GM23338 (cell line): Measurements from ENCODE around the gene GRN. TPM values are rescaled to one million over a fixed set of nuclear protein-coding genes. Genes with fewer than 3 reads are reported as not detected.

Source experiments
- ATAC-seq: fragments of 200-7000 bp; cut with Tn5 transposase; 3 replicates; pipeline ENCODE4 v1.9.1; 2020
- DNase-seq: peaks from one replicate; pipeline ENCODE4 v3.0.0-alpha.2; 2015; ENCODE audit warnings: low spot score
- H2AFZ ChIP-seq: fragments of 200-600 bp; sonication (generic); 2 replicates; pipeline ENCODE4 v1.8.0; 2016; ENCODE audit warnings: antibody characterized with exemption, mild to moderate bottlenecking, moderate library complexity
- H3F3A ChIP-seq: fragments of 200-600 bp; sonication (generic); replicated peaks from 2 replicates; pipeline ENCODE4 v1.8.0; 2017; ENCODE audit warnings: antibody characterized with exemption, mixed run types, low read depth
- H3K27ac ChIP-seq: fragments of 200-600 bp; sonication (generic); 2 replicates; pipeline ENCODE4 v1.6.1; 2016; ENCODE audit warnings: low read depth
- H3K27me3 ChIP-seq: fragments of 200-600 bp; sonication (generic); 2 replicates; pipeline ENCODE4 v1.8.0; 2016; ENCODE audit warnings: mild to moderate bottlenecking, mixed run types, moderate library complexity; ENCODE audit not compliant: insufficient read depth
- H3K36me3 ChIP-seq: fragments of 200-600 bp; sonication (generic); 2 replicates; pipeline ENCODE4 v1.8.0; 2016; ENCODE audit warnings: mild to moderate bottlenecking; ENCODE audit not compliant: insufficient read depth
- H3K4me1 ChIP-seq: fragments of 200-600 bp; sonication (generic); 2 replicates; pipeline ENCODE4 v1.8.0; 2016; ENCODE audit warnings: mild to moderate bottlenecking, moderate library complexity; ENCODE audit not compliant: insufficient read depth
- H3K4me2 ChIP-seq: fragments of 200-600 bp; sonication (generic); 2 replicates; pipeline ENCODE4 v1.7.1; 2017; ENCODE audit warnings: mixed run types
- H3K4me3 ChIP-seq: fragments of 200-600 bp; sonication (generic); 2 replicates; pipeline ENCODE4 v1.6.1; 2016; ENCODE audit warnings: mixed run types
- H3K79me2 ChIP-seq: fragments of 200-600 bp; sonication (generic); replicated peaks from 2 replicates; pipeline ENCODE4 v1.8.0; 2017; ENCODE audit warnings: mild to moderate bottlenecking; ENCODE audit not compliant: insufficient read depth
- H3K9me2 ChIP-seq: fragments of 200-600 bp; sonication (generic); 2 replicates; pipeline ENCODE4 v1.8.0; 2017; ENCODE audit not compliant: insufficient read depth
- H4K20me1 ChIP-seq: fragments of 200-600 bp; sonication (generic); replicated peaks from 2 replicates; pipeline ENCODE4 v1.8.0; 2017; ENCODE audit warnings: mild to moderate bottlenecking; ENCODE audit not compliant: insufficient read depth
- H3K27ac Mint-ChIP-seq: 2 replicates; pipeline ENCODE4 v1.8.0; 2020; ENCODE audit warnings: inconsistent platforms, mild to moderate bottlenecking, moderate library complexity, mixed read lengths
- H3K27me3 Mint-ChIP-seq: 3 replicates; pipeline ENCODE4 v1.8.0; 2022; ENCODE audit warnings: low read depth, mild to moderate bottlenecking, moderate library complexity, mixed read lengths, inconsistent platforms; ENCODE audit not compliant: insufficient read depth, poor library complexity
- H3K36me3 Mint-ChIP-seq: 3 replicates; pipeline ENCODE4 v1.8.0; 2021; ENCODE audit warnings: low read depth, mild to moderate bottlenecking, inconsistent platforms, moderate library complexity, mixed read lengths
- H3K4me1 Mint-ChIP-seq: 3 replicates; pipeline ENCODE4 v1.8.0; 2020; ENCODE audit warnings: mild to moderate bottlenecking, inconsistent platforms, mixed read lengths
- H3K4me3 Mint-ChIP-seq: 3 replicates; pipeline ENCODE4 v1.8.0; 2021; ENCODE audit warnings: moderate library complexity, mild to moderate bottlenecking, inconsistent platforms, mixed read lengths
- H3K9me3 Mint-ChIP-seq: 3 replicates; pipeline ENCODE4 v1.8.0; 2020; ENCODE audit warnings: moderate library complexity, mild to moderate bottlenecking, inconsistent platforms, mixed read lengths
- ETS1 ChIP-seq: IDR thresholded peaks from 2 replicates; pipeline ENCODE4 v1.6.1; 2016; ENCODE audit warnings: antibody characterized with exemption
- POLR2AphosphoS5 ChIP-seq: IDR thresholded peaks from 2 replicates; pipeline ENCODE4 v1.6.1; 2016; ENCODE audit warnings: antibody characterized with exemption, low read depth
- STAT1 ChIP-seq: IDR thresholded peaks from one replicate; pipeline ENCODE4 v1.6.1; 2016; ENCODE audit warnings: antibody characterized with exemption; ENCODE audit not compliant: unreplicated experiment
- ZNF114 ChIP-seq: fragments of 250-450 bp; sonication (Bioruptor Pico); IDR thresholded peaks from 2 replicates; pipeline ENCODE4 v1.5.0; 2020; ENCODE audit warnings: mild to moderate bottlenecking, moderate library complexity
- ZNF462 ChIP-seq: fragments of 250-450 bp; sonication (Bioruptor Pico); IDR thresholded peaks from 2 replicates; pipeline ENCODE4 v1.5.0; 2020; ENCODE audit warnings: mild to moderate bottlenecking, moderate library complexity
- polyA plus RNA-seq: library from polyadenylated mRNA; unstranded; fragments of >200 nt; fragmentation: Nextera tagmentation; extraction: Ambion mirVana; gene quantifications from 2 replicates; pipeline ENCODE4 v1.2.1, GENCODE V29; 2016
- total RNA-seq: library from RNA; depleted of rRNA; stranded (reverse); fragments of >200 nt; shearing (Covaris generic); gene quantifications from 2 replicates; pipeline ENCODE4 v1.2.3, GENCODE V29; 2014

GRN gene
- total and polyA plus RNA-seq, 2 experiments from 2014 or later, result 101 to 216 TPM

GRCh38 chr17:44367231-44367979 is 22.3 kb downstream of the GRN start:
- no peak overlapping the region for H3K4me3 ChIP-seq
- H3K9me2 ChIP-seq, result no peaks in the 10 kb centered on the region
- peaks cover 17% of the 10 kb centered on the region; the same call in 1 of the 2 replicates for H3K27me3 ChIP-seq
- H2AFZ ChIP-seq, result no peak overlapping the region
- H3K4me2 ChIP-seq, result no peak overlapping the region
- no peaks in the 10 kb centered on the region for H3K79me2 ChIP-seq
- Mint-ChIP-seq H3K4me3 (no peak overlapping the region), H3K27me3 (peaks cover 23% of the 10 kb centered on the region), H3K27ac (no peak overlapping the region), H3K9me3 (no peaks in the 10 kb centered on the region; the same call in 2 of the 3 replicates), H3K4me1 (peaks cover 5% of the 10 kb centered on the region; the same call in 2 of the 3 replicates), H3K36me3 (no peaks in the 10 kb centered on the region)
- DNase-seq, result no peak
- no peaks in the 10 kb centered on the region; the same call in 1 of the 2 replicates for H4K20me1 ChIP-seq
- no peak for TF ChIP-seq STAT1
- no peak for TF ChIP-seq POLR2AphosphoS5
- no peak for TF ChIP-seq ZNF114
- TF ChIP-seq ETS1, result no peak
- no peak for TF ChIP-seq ZNF462 (CRISPR knock-in tag)
- peaks cover 9% of the 10 kb centered on the region; the same call in 1 of the 2 replicates for H3K4me1 ChIP-seq
- 0 out of 2 replicates have a peak, but pooled peaks cover 4% of the 10 kb centered on the region for H3F3A ChIP-seq
- ATAC-seq, result no peak
- H3K36me3 ChIP-seq, result no peaks in the 10 kb centered on the region
- H3K27ac ChIP-seq, result no peak overlapping the region
